ENCODE data around the gene MDN1. TPM values are rescaled to one million over a fixed set of nuclear protein-coding genes. Genes with fewer than 3 reads are reported as not detected.

MDN1 gene
- total RNA-seq, 1 experiment from 2014 or later: 117 TPM

- H3K79me2 ChIP-seq (ENCODE audit: insufficient read depth, low read length): no peaks in the 10 kb centered on the region
- H3K27ac Mint-ChIP-seq: no peak overlapping the region; a peak in 1 of 7 replicates
- no peak overlapping the region for H3K4ac ChIP-seq (ENCODE audit: low read depth, low read length)
- no peaks in the 10 kb centered on the region for H3K9me3 Mint-ChIP-seq
- no peak overlapping the region for H3K27ac ChIP-seq (ENCODE audit: insufficient read length, low read depth, low read length)
- no peak overlapping the region for H2AK5ac ChIP-seq (ENCODE audit: insufficient read length, low read length)
- no peak overlapping the region for H2BK20ac ChIP-seq (ENCODE audit: low read depth, low read length, poor library complexity, severe bottlenecking)
- H3K4me3 Mint-ChIP-seq: no peak overlapping the region
- H3K27me3 ChIP-seq (ENCODE audit: insufficient read depth, low read length): no peaks in the 10 kb centered on the region
- H3T11ph ChIP-seq (ENCODE audit: low read length): no peak overlapping the region
- TF ChIP-seq CTCF (conservative IDR thresholded peaks at IDR 0.05): no peak
- H3K23me2 ChIP-seq (ENCODE audit: insufficient read length, low read depth, low read length, poor library complexity, severe bottlenecking): no peaks in the 10 kb centered on the region
- no peak overlapping the region for H2BK15ac ChIP-seq (ENCODE audit: low read depth, low read length)
- H2AFZ ChIP-seq (ENCODE audit: low read length): no peak overlapping the region
- H3K23ac ChIP-seq (ENCODE audit: insufficient read length, low read depth, low read length): no peak overlapping the region
- no peak overlapping the region for H3K18ac ChIP-seq (ENCODE audit: insufficient read length, low read depth, low read length)
- no peak overlapping the region for H2BK120ac ChIP-seq (ENCODE audit: low read depth, low read length, poor library complexity, severe bottlenecking)
- no peak overlapping the region for H3K9ac ChIP-seq (ENCODE audit: extremely low read depth, insufficient read length, low read length)
- H2BK12ac ChIP-seq (ENCODE audit: insufficient read length, low read depth, low read length): no peak overlapping the region
- peaks cover 52 to 97% (median 66%) of the 10 kb centered on the region in 3 experiments; a peak in 6 of 7 replicates for H3K36me3 Mint-ChIP-seq (ENCODE audit: insufficient read depth in 1 of 3, low read depth in 3 of 3)
- H4K20me1 ChIP-seq (ENCODE audit: control insufficient read depth, insufficient read depth, insufficient read length): no peaks in the 10 kb centered on the region
- no peaks in the 10 kb centered on the region for H3K79me1 ChIP-seq (ENCODE audit: insufficient read depth, low read depth, low read length, poor library complexity, severe bottlenecking)
- no CpG with 5 or more reads among the region's 3 CpGs for WGBS (ENCODE audit: extremely low coverage, insufficient read length, low lambda C conversion rate)
- no peak overlapping the region for H3K4me2 ChIP-seq (ENCODE audit: insufficient read depth, insufficient read length, low read length)
- H3K14ac ChIP-seq (ENCODE audit: insufficient read depth, low read length): no peak overlapping the region
- no peak overlapping the region for H4K91ac ChIP-seq (ENCODE audit: insufficient read length, low read depth, low read length)
- H3K4me1 Mint-ChIP-seq: no peaks in the 10 kb centered on the region
- H4K8ac ChIP-seq (replicated peaks; ENCODE audit: insufficient read length, low read depth, low read length): no peak overlapping the region
- H3K9me3 ChIP-seq (ENCODE audit: control insufficient read depth, low read depth, low read length): no peaks in the 10 kb centered on the region
- H4K5ac ChIP-seq (ENCODE audit: insufficient read length, low read depth, low read length): no peak overlapping the region
- no peak overlapping the region for H2BK5ac ChIP-seq (ENCODE audit: insufficient read length, low read length)
- DNase-seq: no peak
- H3K27me3 Mint-ChIP-seq (ENCODE audit: low read depth): no peaks in the 10 kb centered on the region
- H3K4me1 ChIP-seq (ENCODE audit: insufficient read depth, low read length): no peaks in the 10 kb centered on the region
- H3K56ac ChIP-seq (ENCODE audit: insufficient read length, low read depth, low read length): no peak overlapping the region
Measured at GRCh38 chr6:89716532-89716931, 103.1 kb downstream of the MDN1 start.
